Measurements from ENCODE around the gene IL5.

- TF ChIP-seq CTCF (IDR thresholded peaks at IDR 0.05) (no peak), POLR2A (IDR thresholded peaks at IDR 0.05) (no peak)
These were observed 12.9 kb upstream of the IL5 start for GRCh38 chr5:132556153-132556762.
